Kidney (tissue), 14 donors: Measurements from ENCODE around the gene FRMD3. TPM values are rescaled to one million over a fixed set of nuclear protein-coding genes. Genes with fewer than 3 reads are reported as not detected.

ENCODE experiments used
- DNase-seq, 5 donors: peaks; one replicate each; pipeline ENCODE4 v3.0.0-alpha.2; 2013 to 2020
- FAIRE-seq: peaks from 2 replicates; lab custom pipeline; 2012; peaks lifted over from hg19 to GRCh38; lab: Jason Lieb, UNC
- H3K27ac ChIP-seq, 2 donors: one replicate each; pipeline ENCODE4 v1.7.0; 2013; ENCODE audit warnings: low read depth in 2 of 2, low read length in 2 of 2, inconsistent platforms in 1 of 2
- H3K27me3 ChIP-seq: one replicate; pipeline ENCODE4 v1.7.1; 2013; ENCODE audit warnings: low read length, inconsistent platforms; ENCODE audit not compliant: control insufficient read depth, insufficient read depth
- H3K36me3 ChIP-seq, 3 donors: one replicate each; pipeline versions ENCODE4 v1.7.0 to v1.7.1; 2013; ENCODE audit warnings: low read length in 3 of 3, control low read depth in 1 of 3, inconsistent platforms in 1 of 3; ENCODE audit not compliant: insufficient read depth in 3 of 3, control insufficient read depth in 2 of 3
- H3K4me1 ChIP-seq, 3 donors: one replicate each; pipeline versions ENCODE4 v1.7.0 to v1.7.1; 2013; ENCODE audit warnings: low read length in 3 of 3, inconsistent platforms in 1 of 3, low read depth in 1 of 3; ENCODE audit not compliant: control insufficient read depth in 2 of 3, insufficient read depth in 2 of 3
- H3K4me3 ChIP-seq, 3 donors: one replicate each; pipeline versions ENCODE4 v1.7.0 to v1.8.1; 2013; ENCODE audit warnings: low read length in 3 of 3, control low read depth in 1 of 3, inconsistent platforms in 1 of 3
- H3K9ac ChIP-seq, 3 donors: one replicate each; pipeline versions ENCODE4 v1.7.0 to v1.7.1; 2013; ENCODE audit warnings: low read length in 3 of 3, control low read depth in 1 of 3, inconsistent platforms in 1 of 3
- H3K9me3 ChIP-seq, 3 donors: one replicate each; pipeline versions ENCODE4 v1.7.0 to v1.7.1; 2013; ENCODE audit warnings: low read length in 3 of 3, control low read depth in 1 of 3, inconsistent platforms in 1 of 3; ENCODE audit not compliant: control insufficient read depth in 2 of 3, insufficient read depth in 1 of 3
- CTCF ChIP-seq: IDR thresholded peaks from 3 replicates; pipeline ENCODE4 v1.5.1; 2012; ENCODE audit warnings: mild to moderate bottlenecking, moderate library complexity, borderline replicate concordance; ENCODE audit not compliant: insufficient read depth; ENCODE audit errors: extremely low read depth
- intact Hi-C: fragments of 100-400 bp; cut with DNase I; formaldehyde crosslinking; loops from one replicate; pipeline ENCODE4 v1.11.1; 2022
- polyA plus RNA-seq: library from polyadenylated mRNA; stranded (reverse); fragments of 350-450 nt; fragmentation: Illumina TruSeq; extraction: RNeasy Lipid Tissue Mini Kit (QIAGEN cat#74804); gene quantifications from one replicate; pipeline ENCODE4 v1.2.3, GENCODE V29; 2014; ENCODE audit warnings: low read depth, low replicate concordance; ENCODE audit not compliant: insufficient read depth
- total RNA-seq: library from RNA; stranded (reverse); fragmentation: NEBNext Ultra II Directional; extraction: Animal tissue kit (Norgen Biotek cat#: 25700); gene quantifications from one replicate; pipeline ENCODE4 v1.2.1, GENCODE V29; 2021
- donor health status: control.
- donor health status: control.
- donor health status: control.
- donor health status: control.
- donor health status: control.
- donor health status: DM: yes; HTN: yes; CAD: no.
- donor health status: Normal renal cell carcinoma (clear cell type).

Gene FRMD3
- total and polyA plus RNA-seq, 2 donors from 2014 or later: 9.9 to 11.0 TPM

GRCh38 chr9:83235526-83235925, 302.7 kb downstream of the FRMD3 start:
- FAIRE-seq (no peak), DNase-seq (no peak)
- Histone ChIP-seq H3K9ac (no peak overlapping the region), H3K4me1 (peaks cover 0 to under 1% (median 0%) of the 10 kb centered on the region in 3 donors), H3K4me3 (no peak overlapping the region), H3K9me3 (no peaks in the 10 kb centered on the region), H3K36me3 (no peaks in the 10 kb centered on the region), H3K27ac (no peak overlapping the region), H3K27me3 (no peaks in the 10 kb centered on the region)
- intact Hi-C loops: no loop called here
- no peak for TF ChIP-seq CTCF

DNA sequence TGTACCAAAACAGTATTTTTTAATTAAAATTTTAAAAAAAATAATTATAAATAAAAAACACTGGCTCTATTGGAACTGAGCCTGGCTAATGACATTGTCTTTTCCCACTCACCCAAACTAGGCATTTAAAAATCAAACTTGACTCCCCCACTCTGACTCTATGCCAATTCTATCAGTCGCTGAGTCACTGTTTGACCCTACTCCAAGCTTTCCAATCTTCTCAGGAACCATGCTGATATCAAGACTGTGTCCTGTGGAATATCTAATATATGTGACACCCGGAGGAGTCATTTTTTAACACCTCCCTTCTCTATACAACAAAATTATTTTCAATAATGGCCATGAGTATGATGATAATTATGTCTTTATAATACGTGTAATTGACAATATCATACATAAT, 303.7 kb downstream of the FRMD3 start:
- no peak overlapping the region for H3K27ac ChIP-seq
- H3K36me3 ChIP-seq: no peaks in the 10 kb centered on the region
- no peak for DNase-seq
- H3K27me3 ChIP-seq: no peaks in the 10 kb centered on the region
- H3K4me1 ChIP-seq: no peaks in the 10 kb centered on the region
- no peak for FAIRE-seq
- H3K9me3 ChIP-seq: no peaks in the 10 kb centered on the region
- H3K4me3 ChIP-seq: no peak overlapping the region
- TF ChIP-seq CTCF: no peak
- intact Hi-C loops: no loop called here
- no peak overlapping the region for H3K9ac ChIP-seq

- H3K36me3 ChIP-seq: no peaks in the 10 kb centered on the region
- no peak overlapping the region for H3K9ac ChIP-seq
- FAIRE-seq: no peak
- no peaks in the 10 kb centered on the region for H3K27me3 ChIP-seq
- H3K4me1 ChIP-seq: no peaks in the 10 kb centered on the region
- no peak for DNase-seq
- intact Hi-C loops: no loop called here
- H3K27ac ChIP-seq: no peak overlapping the region
- H3K9me3 ChIP-seq: no peaks in the 10 kb centered on the region
- TF ChIP-seq CTCF: no peak
- H3K4me3 ChIP-seq: no peak overlapping the region
Measured at GRCh38 chr9:83233647-83234046, 304.6 kb downstream of the FRMD3 start.

GRCh38 chr9:83231039-83231438, 307.2 kb downstream of the FRMD3 start:
- H3K27me3 ChIP-seq: no peaks in the 10 kb centered on the region
- no peak overlapping the region for H3K27ac ChIP-seq
- H3K36me3 ChIP-seq: no peaks in the 10 kb centered on the region
- intact Hi-C loops: no loop called here
- no peak overlapping the region for H3K9ac ChIP-seq
- no peaks in the 10 kb centered on the region for H3K4me1 ChIP-seq
- no peak for FAIRE-seq
- no peak for TF ChIP-seq CTCF
- no peak for DNase-seq
- no peaks in the 10 kb centered on the region for H3K9me3 ChIP-seq
- no peak overlapping the region for H3K4me3 ChIP-seq
